ENCODE data around the gene BACE1.
A peak's percentile ranks its signal among the peaks of the same experiment; 100 is the strongest.

BACE1 gene

GRCh38 chr11:117256573-117256972, 59.5 kb downstream of the BACE1 start:
- H3K36me3 ChIP-seq (ENCODE audit: insufficient read depth, low read length), result 0 out of 2 replicates have a peak, but pooled peaks cover 4% of the 10 kb centered on the region
- no peak overlapping the region for H3K4me3 ChIP-seq (ENCODE audit: low read depth, low read length)
- H3K27me3 ChIP-seq (ENCODE audit: insufficient read depth, low read length), result no peaks in the 10 kb centered on the region
- H2AFZ ChIP-seq (ENCODE audit: low read length, unreplicated experiment), result no peak overlapping the region
- peaks cover 22% of the 10 kb centered on the region for H3K4me1 ChIP-seq (ENCODE audit: control insufficient read depth, insufficient read depth, low read length, unreplicated experiment)
- H3K27ac ChIP-seq (ENCODE audit: low read depth, low read length), result peak overlapping the region; percentile 26; the same call in 1 of the 2 replicates
- H3K79me2 ChIP-seq (ENCODE audit: control insufficient read depth, insufficient read depth, low read length, unreplicated experiment), result no peaks in the 10 kb centered on the region

- Histone ChIP-seq H3K27me3 (ENCODE audit: insufficient read depth, low read length) (no peaks in the 10 kb centered on the region), H3K79me2 (ENCODE audit: control insufficient read depth, insufficient read depth, low read length, unreplicated experiment) (no peaks in the 10 kb centered on the region), H2AFZ (ENCODE audit: low read length, unreplicated experiment) (no peak overlapping the region), H3K4me1 (ENCODE audit: control insufficient read depth, insufficient read depth, low read length, unreplicated experiment) (peaks cover 22% of the 10 kb centered on the region), H3K4me3 (ENCODE audit: low read depth, low read length) (no peak overlapping the region), H3K36me3 (ENCODE audit: insufficient read depth, low read length) (0 out of 2 replicates have a peak, but pooled peaks cover 4% of the 10 kb centered on the region), H3K27ac (ENCODE audit: low read depth, low read length) (peak overlapping the region; percentile 26; the same call in 1 of the 2 replicates)
Observed at GRCh38 chr11:117255966-117256365, 60.1 kb downstream of the BACE1 start.

GRCh38 chr11:117251506-117251905, 64.5 kb downstream of the BACE1 start:
- Histone ChIP-seq H3K36me3 (ENCODE audit: insufficient read depth, low read length) (peaks cover 27% of the 10 kb centered on the region), H3K79me2 (ENCODE audit: control insufficient read depth, insufficient read depth, low read length, unreplicated experiment) (no peaks in the 10 kb centered on the region), H2AFZ (ENCODE audit: low read length, unreplicated experiment) (no peak overlapping the region), H3K4me1 (ENCODE audit: control insufficient read depth, insufficient read depth, low read length, unreplicated experiment) (peaks cover 6% of the 10 kb centered on the region), H3K4me3 (ENCODE audit: low read depth, low read length) (no peak overlapping the region), H3K27ac (ENCODE audit: low read depth, low read length) (no peak overlapping the region), H3K27me3 (ENCODE audit: insufficient read depth, low read length) (no peaks in the 10 kb centered on the region)

GRCh38 chr11:117249571-117249970, 66.5 kb downstream of the BACE1 start:
- H3K27me3 ChIP-seq (ENCODE audit: insufficient read depth, low read length), result no peaks in the 10 kb centered on the region
- peaks cover 29% of the 10 kb centered on the region for H3K36me3 ChIP-seq (ENCODE audit: insufficient read depth, low read length)

GRCh38 chr11:117248341-117248740, 67.7 kb downstream of the BACE1 start:
- Histone ChIP-seq H3K36me3 (ENCODE audit: insufficient read depth, low read length) (peaks cover 29% of the 10 kb centered on the region), H3K79me2 (ENCODE audit: control insufficient read depth, insufficient read depth, low read length, unreplicated experiment) (no peaks in the 10 kb centered on the region), H2AFZ (ENCODE audit: low read length, unreplicated experiment) (no peak overlapping the region), H3K4me1 (ENCODE audit: control insufficient read depth, insufficient read depth, low read length, unreplicated experiment) (no peaks in the 10 kb centered on the region), H3K4me3 (ENCODE audit: low read depth, low read length) (no peak overlapping the region), H3K27ac (ENCODE audit: low read depth, low read length) (no peak overlapping the region), H3K27me3 (ENCODE audit: insufficient read depth, low read length) (no peaks in the 10 kb centered on the region)

More at GRCh38 chr11:117249571-117249970, 66.5 kb downstream of the BACE1 start:
- H2AFZ ChIP-seq (ENCODE audit: low read length, unreplicated experiment), result no peak overlapping the region
- no peak overlapping the region for H3K4me3 ChIP-seq (ENCODE audit: low read depth, low read length)
- no peaks in the 10 kb centered on the region for H3K79me2 ChIP-seq (ENCODE audit: control insufficient read depth, insufficient read depth, low read length, unreplicated experiment)
- no peak overlapping the region for H3K27ac ChIP-seq (ENCODE audit: low read depth, low read length)
- no peaks in the 10 kb centered on the region for H3K4me1 ChIP-seq (ENCODE audit: control insufficient read depth, insufficient read depth, low read length, unreplicated experiment)

- Histone ChIP-seq H3K36me3 (ENCODE audit: insufficient read depth, low read length) (peaks cover 12% of the 10 kb centered on the region; the same call in 1 of the 2 replicates), H3K27me3 (ENCODE audit: insufficient read depth, low read length) (no peaks in the 10 kb centered on the region), H3K4me1 (ENCODE audit: control insufficient read depth, insufficient read depth, low read length, unreplicated experiment) (peaks cover 17% of the 10 kb centered on the region), H2AFZ (ENCODE audit: low read length, unreplicated experiment) (no peak overlapping the region), H3K79me2 (ENCODE audit: control insufficient read depth, insufficient read depth, low read length, unreplicated experiment) (peaks cover under 1% of the 10 kb centered on the region), H3K27ac (ENCODE audit: low read depth, low read length) (peak overlapping the region; percentile 74), H3K4me3 (ENCODE audit: low read depth, low read length) (no peak overlapping the region)
Observed at GRCh38 chr11:117239295-117239694, 76.8 kb downstream of the BACE1 start.

- Histone ChIP-seq H3K27ac (ENCODE audit: low read depth, low read length) (peak overlapping the region; percentile 74), H3K4me1 (ENCODE audit: control insufficient read depth, insufficient read depth, low read length, unreplicated experiment) (peaks cover 27% of the 10 kb centered on the region), H3K4me3 (ENCODE audit: low read depth, low read length) (no peak overlapping the region), H3K27me3 (ENCODE audit: insufficient read depth, low read length) (no peaks in the 10 kb centered on the region), H3K36me3 (ENCODE audit: insufficient read depth, low read length) (peaks cover 12% of the 10 kb centered on the region; the same call in 1 of the 2 replicates), H3K79me2 (ENCODE audit: control insufficient read depth, insufficient read depth, low read length, unreplicated experiment) (peaks cover 10% of the 10 kb centered on the region), H2AFZ (ENCODE audit: low read length, unreplicated experiment) (no peak overlapping the region)
Observed at GRCh38 chr11:117238221-117238620, 77.8 kb downstream of the BACE1 start.

All from ACC112 (cell line).